ENCODE data around the gene PHLDA2.

The PHLDA2 gene

GRCh38 chr11:2922655-2923054, 6.6 kb downstream of the PHLDA2 start:
- TF ChIP-seq EZH2phosphoT487 (IDR thresholded peaks at IDR 0.05; ENCODE audit: low read length) (no peak), CTCF (IDR thresholded peaks at IDR 0.05; ENCODE audit: low read length) (no peak), EZH2 (optimal IDR thresholded peaks at IDR 0.05; ENCODE audit: low read depth, low read length) (no peak)
- H3K4me3 ChIP-seq (ENCODE audit: low read length) = no peak overlapping the region
- no peaks in the 10 kb centered on the region for H3K79me2 ChIP-seq (ENCODE audit: low read length)
- H3K36me3 ChIP-seq (replicated peaks; ENCODE audit: insufficient read depth, low read length) = no peaks in the 10 kb centered on the region
- no peaks in the 10 kb centered on the region for H3F3A ChIP-seq (ENCODE audit: insufficient read depth, low read length)
- H3K9me2 ChIP-seq (replicated peaks; ENCODE audit: insufficient read depth, low read length) = no peaks in the 10 kb centered on the region
- H3K27ac ChIP-seq (ENCODE audit: low read length) = no peak overlapping the region
- no peaks in the 10 kb centered on the region for H4K20me1 ChIP-seq (ENCODE audit: insufficient read depth, low read length)
- no peak overlapping the region for H2AFZ ChIP-seq (ENCODE audit: low read length)
- no peak overlapping the region for H3K4me2 ChIP-seq (ENCODE audit: low read depth, low read length)
- H3K9me3 ChIP-seq (replicated peaks; ENCODE audit: insufficient read depth, low read length) = no peaks in the 10 kb centered on the region
- DNase-seq = no peak
- no peak overlapping the region for H3K9ac ChIP-seq (ENCODE audit: low read length)
- no peaks in the 10 kb centered on the region for H3K4me1 ChIP-seq (ENCODE audit: low read length)
- peaks cover 45% of the 10 kb centered on the region for H3K27me3 ChIP-seq (replicated peaks; ENCODE audit: insufficient read depth, low read length)

- H4K20me1 ChIP-seq (ENCODE audit: insufficient read depth, low read length) = no peaks in the 10 kb centered on the region
- H3K9me3 ChIP-seq (replicated peaks; ENCODE audit: insufficient read depth, low read length) = no peaks in the 10 kb centered on the region
- H3K27ac ChIP-seq (ENCODE audit: low read length) = no peak overlapping the region
- no peak for DNase-seq
- H2AFZ ChIP-seq (ENCODE audit: low read length) = no peak overlapping the region
- H3K4me1 ChIP-seq (ENCODE audit: low read length) = no peaks in the 10 kb centered on the region
- H3K4me3 ChIP-seq (ENCODE audit: low read length) = no peak overlapping the region
- H3K79me2 ChIP-seq (ENCODE audit: low read length) = no peaks in the 10 kb centered on the region
- H3K27me3 ChIP-seq (replicated peaks; ENCODE audit: insufficient read depth, low read length) = peaks cover 38% of the 10 kb centered on the region
- no peak overlapping the region for H3K4me2 ChIP-seq (ENCODE audit: low read depth, low read length)
- H3K9ac ChIP-seq (ENCODE audit: low read length) = no peak overlapping the region
- H3K9me2 ChIP-seq (replicated peaks; ENCODE audit: insufficient read depth, low read length) = no peaks in the 10 kb centered on the region
- TF ChIP-seq EZH2phosphoT487 (IDR thresholded peaks at IDR 0.05; ENCODE audit: low read length) (no peak), CTCF (IDR thresholded peaks at IDR 0.05; ENCODE audit: low read length) (no peak), EZH2 (optimal IDR thresholded peaks at IDR 0.05; ENCODE audit: low read depth, low read length) (no peak)
- no peaks in the 10 kb centered on the region for H3F3A ChIP-seq (ENCODE audit: insufficient read depth, low read length)
- H3K36me3 ChIP-seq (replicated peaks; ENCODE audit: insufficient read depth, low read length) = no peaks in the 10 kb centered on the region
Measured at GRCh38 chr11:2921742-2922493, 7.3 kb downstream of the PHLDA2 start.

DNA sequence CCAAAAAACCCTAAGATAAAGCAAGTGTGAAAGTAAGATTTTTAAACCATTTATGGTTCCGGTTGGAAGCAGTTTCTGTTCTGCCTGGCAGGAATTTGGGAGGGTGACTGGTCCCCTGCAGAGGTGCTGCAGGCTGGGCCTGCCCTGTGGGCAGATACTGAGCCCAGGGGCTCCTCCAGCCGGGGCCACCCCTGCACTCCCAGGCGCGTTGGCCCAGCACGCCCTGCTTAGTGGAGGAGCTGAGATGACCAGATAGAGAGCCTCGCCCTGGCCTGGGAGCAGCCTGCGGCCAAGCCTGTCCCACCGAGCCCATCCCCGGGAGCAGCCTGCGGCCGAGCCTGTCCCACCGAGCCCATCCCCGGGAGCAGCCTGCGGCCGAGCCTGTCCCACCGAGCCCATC, 8.0 kb downstream of the PHLDA2 start:
- H3K9ac ChIP-seq (ENCODE audit: low read length) = no peak overlapping the region
- no peak overlapping the region for H3K4me3 ChIP-seq (ENCODE audit: low read length)
- TF ChIP-seq CTCF (IDR thresholded peaks at IDR 0.05; ENCODE audit: low read length) = no peak
- no peak for TF ChIP-seq EZH2phosphoT487 (IDR thresholded peaks at IDR 0.05; ENCODE audit: low read length)
- no peak for TF ChIP-seq EZH2 (optimal IDR thresholded peaks at IDR 0.05; ENCODE audit: low read depth, low read length)
- H4K20me1 ChIP-seq (ENCODE audit: insufficient read depth, low read length) = no peaks in the 10 kb centered on the region
- no peak overlapping the region for H3K4me2 ChIP-seq (ENCODE audit: low read depth, low read length)
- H3K27me3 ChIP-seq (replicated peaks; ENCODE audit: insufficient read depth, low read length) = peaks cover 31% of the 10 kb centered on the region
- H3K79me2 ChIP-seq (ENCODE audit: low read length) = no peaks in the 10 kb centered on the region
- H3F3A ChIP-seq (ENCODE audit: insufficient read depth, low read length) = no peaks in the 10 kb centered on the region
- H3K9me3 ChIP-seq (replicated peaks; ENCODE audit: insufficient read depth, low read length) = no peaks in the 10 kb centered on the region
- no peaks in the 10 kb centered on the region for H3K9me2 ChIP-seq (replicated peaks; ENCODE audit: insufficient read depth, low read length)
- no peaks in the 10 kb centered on the region for H3K4me1 ChIP-seq (ENCODE audit: low read length)
- DNase-seq = no peak
- H3K36me3 ChIP-seq (replicated peaks; ENCODE audit: insufficient read depth, low read length) = no peaks in the 10 kb centered on the region
- no peak overlapping the region for H3K27ac ChIP-seq (ENCODE audit: low read length)
- H2AFZ ChIP-seq (ENCODE audit: low read length) = no peak overlapping the region

Data from MM.1S (cell line).